Fibroblast of skin of scalp (primary cell): Measurements from ENCODE around the gene GOLGA8H. TPM values are rescaled to one million over a fixed set of nuclear protein-coding genes. Genes with fewer than 3 reads are reported as not detected.
"Not testable (repeated sequence)": the region's sequence is repeated elsewhere in the genome, so short reads cannot be mapped to it uniquely, and the experiment has no call there.

Experiments
- DNase-seq: peaks from one replicate; pipeline ENCODE4 v3.0.0-alpha.2; 2013
- polyA plus RNA-seq, 2 experiments: library from polyadenylated mRNA; unstranded; fragments of 120-200 nt; gene quantifications; one replicate each; pipeline ENCODE4 v1.2.1, GENCODE V29; 2013; ENCODE audit not compliant: insufficient read length in 2 of 2

Gene GOLGA8H, protein sequence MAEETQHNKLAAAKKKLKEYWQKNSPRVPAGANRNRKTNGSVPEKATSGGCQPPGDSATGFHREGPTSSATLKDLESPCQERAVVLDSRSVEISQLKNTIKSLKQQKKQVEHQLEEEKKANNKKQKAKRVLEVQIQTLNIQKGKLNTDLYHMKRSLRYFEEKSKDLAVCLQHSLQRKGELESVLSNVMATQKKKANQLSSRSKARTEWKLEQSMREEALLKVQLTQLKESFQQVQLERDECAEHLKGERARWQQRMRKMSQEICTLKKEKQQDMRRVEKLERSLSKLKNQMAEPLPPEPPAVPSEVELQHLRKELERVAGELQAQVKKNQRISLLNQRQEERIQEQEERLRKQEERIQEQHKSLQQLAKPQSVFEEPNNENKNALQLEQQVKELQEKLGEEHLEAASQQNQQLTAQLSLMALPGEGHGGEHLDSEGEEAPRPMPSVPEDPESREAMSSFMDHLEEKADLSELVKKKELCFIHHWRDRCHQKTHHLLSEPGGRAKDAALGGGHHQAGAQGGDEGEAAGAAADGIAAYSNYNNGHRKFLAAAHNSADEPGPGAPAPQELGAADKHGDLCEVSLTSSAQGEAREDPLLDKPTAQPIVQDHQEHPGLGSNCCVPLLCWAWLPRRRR
- 0.30 TPM for polyA plus RNA-seq (2013, experiment 1 of 2; ENCODE audit: insufficient read length)
- 0.35 TPM for polyA plus RNA-seq (2013, experiment 2 of 2; ENCODE audit: insufficient read length)

- not testable (repeated sequence) for DNase-seq
Observed at GRCh38 chr15:30603796-30604195, at the start of gene GOLGA8H. TSS of gene GOLGA8H (plus strand) at chr15:30604028. CDS start at chr15:30604126, 98 bp downstream.

GRCh38 chr15:30566949-30567348 lies 36.9 kb upstream of the GOLGA8H start:
- not testable (repeated sequence) for DNase-seq

- DNase-seq = not testable (repeated sequence)
Observed at GRCh38 chr15:30573012-30573491, 30.8 kb upstream of the GOLGA8H start.

DNA sequence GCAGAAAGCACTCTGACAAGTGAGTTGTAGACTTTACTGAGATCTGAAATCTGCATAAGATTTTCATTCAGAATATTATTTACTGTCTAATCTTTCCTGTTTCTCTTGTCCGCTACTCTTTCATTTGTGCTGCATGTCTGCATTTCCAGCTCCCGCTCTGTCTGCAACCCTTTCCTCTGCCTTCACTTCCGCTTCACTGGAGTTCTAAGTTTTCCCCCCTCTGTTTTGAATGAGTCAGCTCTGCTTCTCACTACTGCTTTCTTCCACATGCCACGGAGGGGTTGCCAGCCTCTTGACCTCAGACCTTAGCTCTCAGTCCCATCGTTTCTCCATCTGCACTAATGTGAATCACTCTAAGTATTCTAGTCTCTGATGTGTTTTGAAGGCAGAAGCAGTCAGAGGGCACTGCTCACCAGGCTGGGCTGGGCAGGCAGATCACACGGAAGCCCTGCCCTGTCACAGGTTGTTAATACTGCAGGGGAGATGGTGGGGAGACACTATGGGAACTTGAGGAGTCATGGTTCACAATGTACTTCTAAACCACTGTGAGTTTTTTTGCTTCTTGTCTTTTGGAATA lies 24.3 kb upstream of the GOLGA8H start:
- DNase-seq = not testable (repeated sequence)

GRCh38 chr15:30580716-30581115 lies 23.1 kb upstream of the GOLGA8H start:
- not testable (repeated sequence) for DNase-seq

DNA sequence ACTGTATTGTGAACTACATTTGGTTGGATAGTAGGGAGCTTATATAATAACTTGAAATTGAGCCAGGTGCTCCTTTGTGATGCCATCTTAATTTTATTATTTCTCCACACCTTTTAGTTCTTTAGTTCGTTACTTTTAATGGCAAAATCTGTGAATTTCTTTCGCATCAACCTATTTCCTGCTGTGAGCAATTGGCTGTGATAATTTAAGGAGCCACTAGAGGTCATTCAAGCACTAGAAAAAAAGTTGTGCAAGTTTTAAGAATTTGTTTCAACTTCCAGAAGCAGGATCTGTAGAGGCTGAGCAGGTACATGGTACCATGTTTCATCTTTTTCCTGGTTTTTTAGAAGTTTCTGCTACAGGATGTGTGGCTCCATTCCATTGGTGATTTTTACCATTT lies 4.9 kb upstream of the GOLGA8H start:
- DNase-seq = not testable (repeated sequence)

- DNase-seq = not testable (repeated sequence)
Observed at GRCh38 chr15:30612271-30612670, 8.4 kb downstream of the GOLGA8H start.

GRCh38 chr15:30621342-30621741 lies 17.5 kb downstream of the GOLGA8H start:
- DNase-seq = peak; percentile 43

DNA sequence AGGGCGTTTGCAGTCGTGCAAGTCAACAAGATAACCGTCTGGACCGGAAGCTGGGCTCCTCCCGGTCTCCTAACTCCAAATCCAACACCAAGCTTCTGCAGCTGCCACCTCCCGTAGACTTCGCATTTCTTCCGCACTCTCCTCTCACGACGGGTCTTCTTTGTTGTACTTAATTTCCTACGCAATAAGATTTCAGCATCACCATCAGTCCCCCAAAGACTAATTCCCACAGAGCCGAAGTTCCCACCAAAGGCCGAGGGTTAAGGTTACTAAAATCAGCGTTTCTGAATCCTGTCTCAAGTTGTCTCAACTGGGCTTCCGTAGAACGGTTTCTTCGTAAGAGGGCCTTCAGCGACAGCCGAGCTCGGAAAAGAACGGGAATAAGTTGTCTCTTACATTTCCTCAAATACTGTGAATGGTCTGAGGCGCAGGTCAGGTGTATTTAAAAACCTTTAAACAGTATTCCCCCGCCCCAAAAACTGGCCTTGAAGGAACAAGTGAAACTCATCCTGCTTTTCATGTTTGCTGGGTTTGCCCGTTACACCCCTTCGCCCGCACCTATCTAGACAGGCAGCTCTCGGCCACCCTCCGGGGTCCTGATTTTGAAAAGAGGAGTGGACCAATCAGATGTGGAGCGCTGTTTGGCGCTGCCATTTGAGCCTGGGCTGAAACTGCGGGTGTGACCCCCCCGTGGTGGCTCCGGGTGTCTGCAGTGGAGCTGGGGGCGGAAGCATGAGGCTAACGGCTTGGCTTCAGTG lies 21.8 kb downstream of the GOLGA8H start, which contains the start of gene ARHGAP11B:
Gene ARHGAP11B (plus strand): TSS at position 693 of the 758 bp plus-strand sequence.
- peak; percentile 98 for DNase-seq

DNA sequence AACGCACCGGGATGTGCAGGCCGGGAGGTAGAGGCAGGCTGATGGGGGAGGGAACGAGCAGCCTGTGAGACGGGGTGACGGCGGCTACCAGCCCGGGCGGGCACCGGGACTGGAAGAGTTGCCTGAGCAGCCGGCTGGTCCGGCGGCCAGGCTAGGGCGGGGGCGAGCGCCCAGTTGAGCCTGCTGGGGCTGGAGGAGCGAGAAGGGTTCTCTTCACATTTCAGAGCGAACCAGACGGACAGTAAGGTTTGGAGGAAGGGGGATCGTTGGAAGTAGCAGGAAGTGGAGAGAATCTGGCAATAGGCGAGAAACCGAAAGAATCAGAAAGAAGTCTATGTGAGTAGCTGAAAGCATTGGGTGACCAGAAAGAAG lies 22.4 kb downstream of the GOLGA8H start:
- DNase-seq = peak; percentile 6

DNA sequence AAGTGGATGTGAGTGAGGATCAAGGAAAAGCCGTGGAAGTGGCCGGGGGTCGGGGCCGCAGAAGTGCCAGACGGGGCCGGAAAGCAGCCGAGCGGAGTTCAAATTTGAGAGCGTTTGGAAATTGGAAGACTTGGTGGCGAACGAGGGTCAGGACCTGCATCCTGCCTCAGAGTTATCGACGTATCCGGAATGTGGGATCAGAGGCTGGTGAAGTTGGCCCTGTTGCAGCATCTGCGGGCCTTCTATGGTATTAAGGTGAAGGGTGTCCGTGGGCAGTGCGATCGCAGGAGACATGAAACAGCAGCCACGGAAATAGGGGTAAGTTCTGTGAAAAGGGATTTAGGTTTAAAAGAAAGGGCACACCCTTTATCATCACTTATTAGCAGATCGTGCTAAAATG lies 22.8 kb downstream of the GOLGA8H start:
- DNase-seq = not testable (repeated sequence)

- no peak for DNase-seq
Observed at GRCh38 chr15:30650012-30650929, 46.4 kb downstream of the GOLGA8H start.

DNA sequence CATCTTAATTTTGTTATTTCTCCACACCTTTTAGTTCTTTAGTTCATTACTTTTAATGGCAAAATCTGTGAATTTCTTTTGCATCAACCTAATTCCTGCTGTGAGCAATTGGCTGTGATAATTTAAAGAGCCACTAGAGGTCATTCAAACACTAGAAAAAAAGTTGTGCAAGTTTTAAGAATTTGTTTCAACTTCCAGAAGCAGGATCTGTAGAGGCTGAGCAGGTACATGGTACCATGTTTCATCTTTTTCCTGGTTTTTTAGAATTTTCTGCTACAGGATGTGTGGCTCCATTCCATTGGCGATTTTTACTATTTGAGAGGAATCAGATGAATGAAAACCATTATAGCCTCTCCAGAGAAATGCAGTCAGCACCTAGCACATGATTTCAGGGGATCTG lies 57.3 kb downstream of the GOLGA8H start:
- peak; percentile 33 for DNase-seq
